Loucy (cell line): ENCODE measurements around the gene MBLAC1.

ENCODE experiments used
- H2AFZ ChIP-seq: fragments of 200-600 bp; sonication (generic); 2 replicates; pipeline ENCODE4 v1.6.0; 2016; ENCODE audit warnings: antibody characterized with exemption, mild to moderate bottlenecking, low read length, moderate library complexity
- H3F3A ChIP-seq: fragments of 200-600 bp; 2 replicates; pipeline ENCODE4 v1.6.0; 2016; ENCODE audit warnings: antibody characterized with exemption, low read depth, mild to moderate bottlenecking
- H3K27me3 ChIP-seq: fragments of 200-600 bp; sonication (generic); 2 replicates; pipeline ENCODE4 v1.6.1; 2014; ENCODE audit warnings: low read length, mild to moderate bottlenecking; ENCODE audit not compliant: insufficient read depth, poor library complexity, severe bottlenecking
- H3K36me3 ChIP-seq: fragments of 200-600 bp; sonication (generic); 2 replicates; pipeline ENCODE4 v1.6.1; 2016; ENCODE audit warnings: low read length; ENCODE audit not compliant: insufficient read depth
- H3K4me1 ChIP-seq: fragments of 200-600 bp; sonication (generic); 2 replicates; pipeline ENCODE4 v1.5.1; 2014; ENCODE audit warnings: low read length, mild to moderate bottlenecking; ENCODE audit not compliant: insufficient read depth, poor library complexity, severe bottlenecking
- H3K4me2 ChIP-seq: fragments of 200-600 bp; sonication (generic); 2 replicates; pipeline ENCODE4 v1.6.0; 2014; ENCODE audit warnings: antibody characterized with exemption, low read length, low read depth, mild to moderate bottlenecking; ENCODE audit not compliant: poor library complexity, severe bottlenecking
- H3K4me3 ChIP-seq: fragments of 200-600 bp; sonication (generic); 2 replicates; pipeline ENCODE4 v1.5.1; 2014; ENCODE audit warnings: low read length, mild to moderate bottlenecking, mixed read lengths; ENCODE audit not compliant: poor library complexity, severe bottlenecking
- H3K79me2 ChIP-seq: fragments of 200-600 bp; sonication (generic); 2 replicates; pipeline ENCODE4 v1.6.1; 2014; ENCODE audit warnings: low read length; ENCODE audit not compliant: insufficient read depth
- H3K9ac ChIP-seq: fragments of 200-600 bp; sonication (generic); 2 replicates; pipeline ENCODE4 v1.6.0; 2014; ENCODE audit warnings: mild to moderate bottlenecking, low read depth, low read length, moderate library complexity; ENCODE audit not compliant: poor library complexity, severe bottlenecking
- H3K9me2 ChIP-seq: fragments of 200-600 bp; sonication (generic); replicated peaks from 2 replicates; pipeline ENCODE4 v1.6.1; 2016; ENCODE audit warnings: low read depth, low read length, mixed read lengths
- H3K9me3 ChIP-seq: fragments of 200-600 bp; sonication (generic); 2 replicates; pipeline ENCODE4 v1.6.1; 2014; ENCODE audit warnings: mild to moderate bottlenecking, antibody characterized with exemption, low read length, low read depth; ENCODE audit not compliant: insufficient read depth
- H4K20me1 ChIP-seq: fragments of 200-600 bp; sonication (generic); 2 replicates; pipeline ENCODE4 v1.6.0; 2014; ENCODE audit warnings: antibody characterized with exemption, low read length, mild to moderate bottlenecking; ENCODE audit not compliant: insufficient read depth, poor library complexity, severe bottlenecking
- EZH2phosphoT487 ChIP-seq: fragments of 200-600 bp; IDR thresholded peaks from 2 replicates; pipeline ENCODE4 v1.6.1; 2018; ENCODE audit warnings: antibody characterized with exemption, mild to moderate bottlenecking, moderate library complexity, borderline replicate concordance
- TF ChIP-seq, protein P1 (sequence below): fragments of 200-600 bp; sonication (generic); conservative IDR thresholded peaks from 2 replicates; pipeline ENCODE4 v1.5.1; 2014; ENCODE audit warnings: mild to moderate bottlenecking, antibody characterized with exemption, low read length

The MBLAC1 gene

DNA sequence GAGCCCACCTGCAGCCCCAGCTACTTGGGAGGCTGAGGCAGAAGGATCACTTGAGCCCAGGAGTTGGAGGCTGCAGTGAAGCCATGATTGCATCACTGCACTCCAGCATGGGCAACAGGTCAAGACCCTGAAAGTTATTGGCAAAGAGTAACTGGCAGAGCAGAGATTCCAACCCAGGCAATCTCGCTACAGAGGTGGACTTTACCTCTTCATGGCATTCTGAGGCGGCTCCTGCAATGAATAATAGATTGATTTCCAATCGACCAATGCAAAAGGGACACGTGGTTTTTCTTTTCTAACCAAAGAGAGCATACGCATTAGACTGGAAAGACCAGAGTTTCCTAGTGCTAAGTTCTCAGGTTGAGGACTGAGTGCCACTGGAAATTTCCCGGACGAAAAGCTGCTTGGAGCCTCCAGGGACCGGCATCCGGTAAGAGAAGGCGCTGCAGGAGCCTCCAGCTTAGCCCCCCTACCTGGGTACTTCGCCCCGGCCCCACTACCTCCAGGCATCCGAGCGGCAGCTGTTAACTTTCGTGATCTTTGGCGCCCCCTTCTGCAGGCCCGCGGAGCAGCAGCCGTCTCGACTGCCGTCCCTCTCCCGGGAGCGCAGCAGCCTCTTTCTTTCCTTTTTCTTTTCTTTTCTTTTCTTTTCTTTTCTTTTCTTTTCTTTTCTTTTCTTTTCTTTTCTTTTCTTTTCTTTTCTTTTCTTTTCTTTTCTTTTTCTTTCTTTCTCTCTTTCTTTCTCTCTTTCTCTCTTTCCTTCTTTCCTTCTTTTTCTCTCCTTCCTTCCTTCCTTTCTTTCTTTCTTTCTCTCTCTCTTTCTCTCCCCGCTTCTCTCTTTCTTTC lies 4.1 kb downstream of the MBLAC1 start:
- no peaks in the 10 kb centered on the region for H3K9me3 ChIP-seq
- H3K4me1 ChIP-seq, result peaks cover 12% of the 10 kb centered on the region
- no peaks in the 10 kb centered on the region for H3K27me3 ChIP-seq
- peak overlapping the region; percentile 89 for H2AFZ ChIP-seq
- H3F3A ChIP-seq, result no peaks in the 10 kb centered on the region
- H3K4me2 ChIP-seq, result peak overlapping the region; percentile 81
- H3K36me3 ChIP-seq, result no peaks in the 10 kb centered on the region
- TF ChIP-seq EZH2phosphoT487, result no peak
- TF ChIP-seq, protein P1, sequence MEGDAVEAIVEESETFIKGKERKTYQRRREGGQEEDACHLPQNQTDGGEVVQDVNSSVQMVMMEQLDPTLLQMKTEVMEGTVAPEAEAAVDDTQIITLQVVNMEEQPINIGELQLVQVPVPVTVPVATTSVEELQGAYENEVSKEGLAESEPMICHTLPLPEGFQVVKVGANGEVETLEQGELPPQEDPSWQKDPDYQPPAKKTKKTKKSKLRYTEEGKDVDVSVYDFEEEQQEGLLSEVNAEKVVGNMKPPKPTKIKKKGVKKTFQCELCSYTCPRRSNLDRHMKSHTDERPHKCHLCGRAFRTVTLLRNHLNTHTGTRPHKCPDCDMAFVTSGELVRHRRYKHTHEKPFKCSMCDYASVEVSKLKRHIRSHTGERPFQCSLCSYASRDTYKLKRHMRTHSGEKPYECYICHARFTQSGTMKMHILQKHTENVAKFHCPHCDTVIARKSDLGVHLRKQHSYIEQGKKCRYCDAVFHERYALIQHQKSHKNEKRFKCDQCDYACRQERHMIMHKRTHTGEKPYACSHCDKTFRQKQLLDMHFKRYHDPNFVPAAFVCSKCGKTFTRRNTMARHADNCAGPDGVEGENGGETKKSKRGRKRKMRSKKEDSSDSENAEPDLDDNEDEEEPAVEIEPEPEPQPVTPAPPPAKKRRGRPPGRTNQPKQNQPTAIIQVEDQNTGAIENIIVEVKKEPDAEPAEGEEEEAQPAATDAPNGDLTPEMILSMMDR, result peak; percentile 76
- H3K4me3 ChIP-seq, result peak overlapping the region; percentile 66
- peaks cover 7% of the 10 kb centered on the region; the same call in 1 of the 2 replicates for H3K79me2 ChIP-seq
- H4K20me1 ChIP-seq, result no peaks in the 10 kb centered on the region
- H3K9ac ChIP-seq, result peak overlapping the region; percentile 35
- H3K9me2 ChIP-seq, result no peaks in the 10 kb centered on the region

- H3K4me2 ChIP-seq, result no peak overlapping the region
Observed at GRCh38 chr7:100132126-100132525, 5.4 kb downstream of the MBLAC1 start.

DNA sequence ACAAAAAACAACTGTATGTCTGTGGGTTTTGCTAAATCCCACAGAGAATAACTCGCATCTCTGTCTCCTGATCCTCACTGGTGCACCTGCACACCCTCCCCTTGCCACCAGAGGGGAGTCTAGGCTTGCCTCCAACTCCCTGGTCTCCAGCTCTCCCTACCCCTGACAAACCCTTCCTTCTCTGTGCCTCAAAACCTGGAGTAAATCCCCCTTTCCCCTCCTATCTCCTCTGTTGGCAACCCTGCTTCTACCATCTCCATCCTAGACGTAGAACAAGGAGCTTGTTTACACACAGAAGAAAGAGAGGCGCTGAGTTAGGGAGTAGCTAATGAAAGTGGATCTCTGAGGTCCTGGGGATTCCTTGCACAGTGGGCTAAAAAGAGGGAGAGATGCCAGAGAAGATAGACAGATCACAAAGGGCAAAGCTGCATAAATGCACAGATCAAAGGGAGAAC lies 6.0 kb downstream of the MBLAC1 start:
- Histone ChIP-seq H4K20me1 (no peaks in the 10 kb centered on the region), H3K9me2 (no peaks in the 10 kb centered on the region), H3K4me3 (no peak overlapping the region), H3K36me3 (no peaks in the 10 kb centered on the region), H3K9ac (no peak overlapping the region), H3K9me3 (no peaks in the 10 kb centered on the region), H3K79me2 (no peaks in the 10 kb centered on the region), H2AFZ (peak overlapping the region; percentile 36; the same call in 1 of the 2 replicates), H3K4me1 (peaks cover 6% of the 10 kb centered on the region), H3F3A (no peaks in the 10 kb centered on the region), H3K27me3 (no peaks in the 10 kb centered on the region), H3K4me2 (no peak overlapping the region)
- TF ChIP-seq EZH2phosphoT487, result no peak
- TF ChIP-seq, protein P1, result peak; percentile 83

More at GRCh38 chr7:100132126-100132525, 5.4 kb downstream of the MBLAC1 start:
- H3K9me3 ChIP-seq, result no peaks in the 10 kb centered on the region
- H2AFZ ChIP-seq, result no peak overlapping the region
- H3K36me3 ChIP-seq, result no peaks in the 10 kb centered on the region
- peaks cover 6% of the 10 kb centered on the region for H3K4me1 ChIP-seq
- no peaks in the 10 kb centered on the region for H3K79me2 ChIP-seq
- no peaks in the 10 kb centered on the region for H3F3A ChIP-seq
- no peak overlapping the region for H3K9ac ChIP-seq
- H3K4me3 ChIP-seq, result no peak overlapping the region
- TF ChIP-seq, protein P1, result no peak
- no peak for TF ChIP-seq EZH2phosphoT487
- H3K27me3 ChIP-seq, result no peaks in the 10 kb centered on the region
- H4K20me1 ChIP-seq, result no peaks in the 10 kb centered on the region
- no peaks in the 10 kb centered on the region for H3K9me2 ChIP-seq
